ENCODE data around the gene COL21A1.

The COL21A1 gene

DNA sequence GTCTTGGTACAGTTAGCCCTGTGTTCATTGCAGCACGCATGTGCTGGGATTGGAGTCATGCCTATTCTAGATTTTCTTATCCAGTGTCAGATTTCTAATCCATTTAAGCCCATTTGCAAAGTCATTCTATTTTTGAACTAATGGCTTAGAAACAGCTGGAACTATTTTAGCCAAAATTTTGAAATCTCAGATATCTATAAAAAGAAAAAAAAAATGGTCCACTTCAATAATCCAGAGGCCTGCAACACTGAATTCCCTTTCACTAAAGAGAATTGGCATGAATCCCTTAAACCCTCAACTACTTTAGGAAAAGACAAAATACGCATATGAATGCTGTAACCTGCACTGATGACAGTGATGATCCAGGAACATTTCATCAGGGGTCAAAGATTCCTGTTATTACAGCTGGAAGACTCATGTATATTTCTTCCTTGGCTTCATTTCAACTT is 1.5 kb downstream of the COL21A1 start:
- no peak for DNase-seq (ENCODE audit: low spot score)

DNA sequence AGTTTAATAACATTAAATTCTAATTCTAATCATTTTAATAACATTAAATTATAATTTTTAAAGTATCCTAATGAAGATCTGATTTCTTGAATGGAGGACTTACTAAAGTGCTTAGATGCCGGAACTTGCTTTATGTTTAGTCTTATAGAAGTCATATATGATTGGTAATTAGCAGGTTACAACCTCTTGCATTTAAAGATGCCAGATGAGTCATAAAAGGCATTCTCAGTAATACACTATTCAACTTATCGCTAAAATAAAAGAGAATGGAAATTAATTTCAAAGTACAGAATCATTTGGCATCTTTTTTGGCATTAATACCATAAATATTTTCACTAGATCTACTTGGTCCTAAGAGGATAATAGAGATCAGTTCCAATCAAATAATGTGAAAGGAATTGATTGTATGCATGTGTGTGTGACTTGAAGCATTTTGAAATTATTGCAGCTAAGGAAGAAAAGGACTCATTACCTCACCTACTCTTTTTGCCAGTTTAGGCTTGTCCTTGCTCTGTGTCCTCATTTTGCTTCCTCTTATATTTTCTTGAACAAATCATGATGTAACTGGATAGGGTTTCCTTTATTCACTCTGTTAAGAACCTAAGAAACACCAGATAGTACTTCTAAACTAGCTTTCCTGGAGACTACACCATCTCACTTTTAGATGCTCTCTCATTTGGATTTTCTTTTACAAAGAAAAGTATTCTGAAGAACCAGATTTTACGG is 2.7 kb downstream of the COL21A1 start:
- no peak for DNase-seq (ENCODE audit: low spot score)

DNA sequence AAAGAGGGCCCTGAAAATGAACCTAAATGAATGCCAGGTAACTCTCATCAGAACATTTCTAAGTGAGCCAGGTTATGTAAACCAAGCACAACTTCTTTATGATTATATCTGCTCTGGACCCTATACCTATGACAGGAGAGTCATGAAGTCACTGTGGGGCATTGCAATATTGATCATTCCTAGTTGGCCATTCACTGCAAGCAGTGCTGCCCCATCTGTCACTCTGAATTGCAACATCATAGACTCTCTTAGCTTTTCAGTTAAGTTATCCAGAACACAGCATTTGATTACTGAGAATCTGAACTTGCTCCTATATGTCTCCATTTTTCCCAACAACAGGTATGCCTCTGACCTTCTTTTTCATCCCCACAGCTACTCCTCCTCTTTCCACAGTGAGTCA is 3.3 kb downstream of the COL21A1 start:
- no peak for DNase-seq (ENCODE audit: low spot score)

DNA sequence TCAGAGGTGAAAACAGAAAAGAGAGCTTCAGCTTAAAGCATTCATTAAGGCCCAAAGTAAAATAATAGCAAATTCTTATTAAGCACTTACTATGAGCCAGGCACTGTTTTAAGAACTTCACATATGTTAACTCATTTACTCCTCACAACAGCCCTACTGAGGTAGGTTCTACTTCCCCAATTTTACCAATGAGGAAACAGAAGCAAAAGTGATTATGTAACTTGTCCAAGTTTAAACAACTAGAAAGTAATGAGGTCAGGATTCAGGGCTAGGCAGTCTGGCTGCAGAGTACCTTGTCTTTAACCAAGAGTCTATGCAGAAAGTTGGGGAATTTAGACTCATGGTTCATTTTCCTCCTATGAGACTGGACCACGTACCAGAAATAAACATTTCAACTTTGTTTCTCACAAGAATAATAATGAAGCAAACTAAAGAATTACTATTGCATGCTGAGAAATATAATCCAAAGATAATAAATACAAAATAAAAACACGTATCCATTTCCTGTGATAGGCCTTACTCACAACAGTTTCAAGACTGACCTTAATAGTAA is 3.8 kb downstream of the COL21A1 start:
- DNase-seq (ENCODE audit: low spot score): no peak

- DNase-seq (ENCODE audit: low spot score): no peak
These were observed 5.0 kb downstream of the COL21A1 start for GRCh38 chr6:56242346-56242745.

GRCh38 chr6:56241124-56241802 is 6.1 kb downstream of the COL21A1 start:
- no peak for DNase-seq (ENCODE audit: low spot score)

DNA sequence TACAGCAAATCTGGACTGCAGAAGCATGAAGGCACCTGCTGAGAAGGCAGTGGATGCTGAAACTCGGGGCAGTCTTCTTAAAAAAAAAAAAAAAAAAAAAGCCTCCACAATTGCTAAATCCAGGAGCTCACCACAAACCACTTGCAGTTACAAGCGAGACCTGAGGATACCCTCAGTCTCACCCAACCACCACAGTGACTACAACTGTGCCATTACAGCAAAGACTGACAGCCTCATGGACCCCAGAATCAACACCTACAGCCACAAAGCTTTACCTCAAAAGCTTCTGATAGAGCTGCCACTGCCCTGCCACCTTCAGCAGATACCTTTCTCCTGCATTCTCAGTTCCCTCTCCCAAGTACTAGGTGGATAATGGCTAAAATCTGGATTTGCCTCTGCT is 9.0 kb downstream of the COL21A1 start:
- DNase-seq (ENCODE audit: low spot score): no peak

GRCh38 chr6:56235245-56235644 is 12.1 kb downstream of the COL21A1 start:
- DNase-seq (ENCODE audit: low spot score): no peak

DNA sequence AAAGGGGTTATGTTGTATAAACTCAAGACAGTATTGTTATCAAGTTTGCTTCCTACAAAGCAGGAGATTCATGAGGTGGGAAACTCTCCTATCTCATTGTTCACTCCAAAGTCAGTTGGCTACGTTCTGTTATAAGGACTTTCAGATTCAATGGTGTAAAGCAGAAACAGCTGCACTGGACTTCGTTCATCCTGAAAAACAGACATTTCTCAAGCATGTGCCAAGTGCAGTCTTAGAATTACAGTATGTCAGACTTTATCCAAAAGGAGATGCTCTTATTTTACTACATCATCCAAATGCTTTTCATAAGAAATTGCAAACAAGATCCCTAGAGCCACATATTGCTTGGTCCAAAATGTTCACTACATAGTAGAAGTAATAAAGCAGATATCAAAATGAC is 14.9 kb downstream of the COL21A1 start:
- no peak for DNase-seq (ENCODE audit: low spot score)

GRCh38 chr6:56231827-56232226 is 15.6 kb downstream of the COL21A1 start:
- DNase-seq (ENCODE audit: low spot score): no peak

DNA sequence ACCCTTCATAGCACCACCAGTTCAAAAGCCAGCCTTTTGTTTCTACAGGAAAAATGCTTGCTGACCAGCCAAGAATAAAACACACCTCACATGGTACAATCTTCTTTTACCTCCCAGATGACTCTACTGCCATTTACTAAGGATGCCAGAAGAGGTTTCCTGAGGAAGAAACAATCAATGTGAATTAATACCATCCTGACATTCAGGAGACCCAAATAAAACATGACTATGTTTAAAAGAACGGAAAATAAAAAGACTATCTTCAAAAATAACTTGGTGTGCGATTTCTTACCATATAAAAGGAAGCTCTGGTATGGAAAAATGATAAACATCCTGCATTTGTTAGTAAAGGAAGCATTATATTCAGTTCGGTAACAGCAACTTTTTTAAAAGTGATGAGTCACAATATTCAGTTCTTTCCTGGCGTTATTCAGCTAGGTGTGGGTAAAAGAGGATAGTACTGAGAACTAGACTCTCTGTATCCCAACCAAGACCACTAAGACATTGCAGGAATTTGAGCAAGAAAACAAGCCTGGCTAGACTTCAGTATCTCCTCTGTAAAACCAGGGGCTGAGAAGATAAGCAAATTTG is 16.3 kb downstream of the COL21A1 start:
- no peak for DNase-seq (ENCODE audit: low spot score)

- no peak for DNase-seq (ENCODE audit: low spot score)
These were observed 20.1 kb downstream of the COL21A1 start for GRCh38 chr6:56227071-56227879.

DNA sequence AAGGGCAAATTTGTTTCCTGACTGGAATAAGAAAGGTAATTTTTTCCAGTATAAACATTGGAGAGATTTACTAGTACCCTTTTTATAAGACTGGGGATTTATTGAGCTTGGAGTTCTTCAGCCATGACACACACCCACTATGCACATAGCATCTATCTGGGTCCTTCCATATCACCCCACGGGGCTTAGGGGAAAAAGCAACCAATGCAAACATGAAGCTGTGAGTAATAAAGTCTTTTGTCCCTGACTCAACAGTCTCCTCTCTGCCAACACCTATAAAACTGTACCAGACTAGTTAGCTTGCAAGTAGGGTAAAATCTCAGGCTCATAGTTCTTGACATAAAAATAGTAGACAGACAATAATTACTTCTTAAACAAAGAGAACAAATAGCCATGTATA is 23.4 kb downstream of the COL21A1 start:
- no peak for DNase-seq (ENCODE audit: low spot score)

- DNase-seq (ENCODE audit: low spot score): no peak
These were observed 24.9 kb downstream of the COL21A1 start for GRCh38 chr6:56222499-56222898.

- no peak for DNase-seq (ENCODE audit: low spot score)
These were observed 27.3 kb downstream of the COL21A1 start for GRCh38 chr6:56220078-56220477.

- no peak for DNase-seq (ENCODE audit: low spot score)
These were observed 32.7 kb downstream of the COL21A1 start for GRCh38 chr6:56214703-56215101.

- DNase-seq (ENCODE audit: low spot score): no peak
These were observed 33.2 kb downstream of the COL21A1 start for GRCh38 chr6:56214041-56214702.

- no peak for DNase-seq (ENCODE audit: low spot score)
These were observed 35.7 kb downstream of the COL21A1 start for GRCh38 chr6:56211724-56212123.

DNA sequence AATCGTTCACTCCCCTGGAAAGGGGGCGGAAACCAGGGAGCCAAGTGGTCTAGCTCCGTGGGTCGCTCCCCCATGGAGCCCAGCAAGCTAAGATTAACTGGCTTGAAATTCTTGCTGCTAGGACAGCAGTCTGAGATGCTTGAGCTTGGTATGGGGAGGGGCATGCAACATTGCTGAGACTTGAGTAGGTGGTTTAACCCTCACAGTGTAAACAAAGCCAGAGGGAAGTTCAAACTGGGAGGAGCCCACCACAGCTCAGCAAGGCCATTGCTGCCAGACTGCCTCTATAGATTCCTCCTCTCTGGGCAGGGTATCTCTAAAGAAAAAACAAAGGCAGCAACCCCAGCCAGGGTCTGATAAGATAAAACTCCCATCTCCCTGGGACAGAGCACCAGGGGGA is 43.2 kb downstream of the COL21A1 start:
- no peak for DNase-seq (ENCODE audit: low spot score)

DNA sequence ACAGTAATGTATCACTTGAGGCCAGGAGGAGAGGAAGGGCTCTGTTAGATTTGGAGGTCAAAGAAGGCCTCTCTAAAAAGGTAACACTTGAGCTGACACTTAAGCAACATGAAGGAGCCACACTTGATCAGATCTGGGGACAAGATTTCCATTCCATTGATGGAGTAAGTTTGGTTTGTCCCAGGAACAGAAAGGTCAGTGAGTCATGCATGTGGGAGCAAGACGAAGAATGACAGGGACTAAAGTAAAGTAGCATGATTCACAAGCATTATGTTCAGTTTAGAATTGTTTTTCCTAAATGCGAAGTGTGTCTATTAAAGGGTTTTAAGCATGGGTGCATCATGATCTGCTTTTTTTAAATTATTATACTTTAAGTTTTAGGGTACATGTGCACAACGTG is 47.4 kb downstream of the COL21A1 start:
- DNase-seq (ENCODE audit: low spot score): no peak

- no peak for DNase-seq (ENCODE audit: low spot score)
These were observed 53.5 kb downstream of the COL21A1 start for GRCh38 chr6:56193846-56194245.

GRCh38 chr6:56188429-56188828 is 59.0 kb downstream of the COL21A1 start:
- no peak for DNase-seq (ENCODE audit: low spot score)
